ENCODE data around the gene CD1B. TPM values are rescaled to one million over a fixed set of nuclear protein-coding genes. Genes with fewer than 3 reads are reported as not detected.
A peak's percentile ranks its signal among the peaks of the same experiment; 100 is the strongest.

Gene CD1B
- total and polyA plus RNA-seq, 2 experiments from 2014 or later: not detected

GRCh38 chr1:158289811-158290210 lies 41.5 kb downstream of the CD1B start, which contains the start of gene CD1C (continued):
- no peak for TF ChIP-seq ZNF462 (CRISPR knock-in tag; IDR thresholded peaks at IDR 0.05)

GRCh38 chr1:158286941-158287346 lies 44.4 kb downstream of the CD1B start:
- no peak overlapping the region for H3K4me2 ChIP-seq
- H3K4me1 Mint-ChIP-seq: peaks cover 5% of the 10 kb centered on the region; the same call in 2 of the 3 replicates
- ATAC-seq (no peak), DNase-seq (ENCODE audit: low spot score) (no peak)
- H3K4me1 ChIP-seq (ENCODE audit: insufficient read depth): peaks cover 5% of the 10 kb centered on the region; the same call in 1 of the 2 replicates
- H3K27me3 ChIP-seq (ENCODE audit: insufficient read depth): no peaks in the 10 kb centered on the region
- H3K36me3 ChIP-seq (ENCODE audit: insufficient read depth): no peaks in the 10 kb centered on the region
- no peaks in the 10 kb centered on the region for H3K79me2 ChIP-seq (replicated peaks; ENCODE audit: insufficient read depth)
- no peaks in the 10 kb centered on the region for H3K27me3 Mint-ChIP-seq (ENCODE audit: insufficient read depth, low read depth, poor library complexity)
- no peaks in the 10 kb centered on the region for H4K20me1 ChIP-seq (replicated peaks; ENCODE audit: insufficient read depth)
- no peak overlapping the region for H3K27ac ChIP-seq (ENCODE audit: low read depth)
- H3K4me3 ChIP-seq: no peak overlapping the region
- H3K27ac Mint-ChIP-seq: no peak overlapping the region
- no peak overlapping the region for H3K4me3 Mint-ChIP-seq
- peaks cover 6% of the 10 kb centered on the region for H3K9me3 Mint-ChIP-seq
- H3K9me2 ChIP-seq (ENCODE audit: insufficient read depth): peaks cover 6% of the 10 kb centered on the region; the same call in 1 of the 2 replicates
- no peaks in the 10 kb centered on the region for H3F3A ChIP-seq (replicated peaks; ENCODE audit: low read depth)
- H3K36me3 Mint-ChIP-seq (ENCODE audit: low read depth): peaks cover 6% of the 10 kb centered on the region; the same call in 1 of the 3 replicates
- H2AFZ ChIP-seq: peak overlapping the region; percentile 38; the same call in 1 of the 2 replicates
- no peak for TF ChIP-seq STAT1 (IDR thresholded peaks at IDR 0.05; ENCODE audit: unreplicated experiment)
- no peak for TF ChIP-seq REST (IDR thresholded peaks at IDR 0.05; ENCODE audit: unreplicated experiment)
- no peak for TF ChIP-seq ZNF462 (CRISPR knock-in tag; IDR thresholded peaks at IDR 0.05)
- TF ChIP-seq NANOG (IDR thresholded peaks at IDR 0.05; ENCODE audit: borderline replicate concordance): no peak
- no peak for TF ChIP-seq EZH2phosphoT487 (IDR thresholded peaks at IDR 0.05; ENCODE audit: unreplicated experiment)
- TF ChIP-seq CREB1 (CRISPR knock-in tag; IDR thresholded peaks at IDR 0.05; ENCODE audit: low read depth): no peak

Measured in GM23338 (cell line).